Stimulated activated CD8-positive, alpha-beta memory T cell treated with anti-CD3 and anti-CD28 coated beads, Interleukin-7, amount 100 ng/mL, for 48 hours (primary cell): ENCODE measurements around the gene MFAP1.
A peak's percentile ranks its signal among the peaks of the same experiment; 100 is the strongest.
"Not testable (repeated sequence)": the region's sequence is repeated elsewhere in the genome, so short reads cannot be mapped to it uniquely, and the experiment has no call there.

Experiments used
- DNase-seq, 2 donors: peaks; one replicate each; pipeline ENCODE4 v3.0.0-alpha.2; 2020; ENCODE audit warnings: low read depth in 1 of 2; ENCODE audit errors: extremely low read depth in 1 of 2

Gene MFAP1

GRCh38 chr15:43825305-43825704, 815 bp upstream of the MFAP1 start:
- DNase-seq: not testable (repeated sequence)

- DNase-seq: no peak
Measured at GRCh38 chr15:43821505-43821904, 3.0 kb downstream of the MFAP1 start.

- not testable (repeated sequence) for DNase-seq
Measured at GRCh38 chr15:43815064-43815463, 9.4 kb downstream of the MFAP1 start.

GRCh38 chr15:43808960-43809678, 15.4 kb downstream of the MFAP1 start:
- DNase-seq: no peak

- no peak for DNase-seq
Measured at GRCh38 chr15:43808435-43808950, 16.0 kb downstream of the MFAP1 start.

GRCh38 chr15:43802676-43803075, 21.8 kb downstream of the MFAP1 start:
- DNase-seq: not testable (repeated sequence)

- DNase-seq: peak; percentile 76 to 84
Measured at GRCh38 chr15:43800286-43801141, 24.0 kb downstream of the MFAP1 start, which contains the start of gene HYPK. TSS of gene HYPK (plus strand) at chr15:43800599. CDS start at chr15:43800623, 24 bp downstream.

- DNase-seq: no peak
Measured at GRCh38 chr15:43799945-43800285, 24.6 kb downstream of the MFAP1 start, which contains the start of gene SERINC4. TSS of gene SERINC4 (minus strand) at chr15:43800220. CDS start at chr15:43799986, 234 bp downstream.

GRCh38 chr15:43799209-43799944, 25.1 kb downstream of the MFAP1 start:
- DNase-seq: no peak

- no peak for DNase-seq
Measured at GRCh38 chr15:43796566-43796965, 27.9 kb downstream of the MFAP1 start.

- no peak for DNase-seq
Measured at GRCh38 chr15:43795997-43796396, 28.5 kb downstream of the MFAP1 start.

GRCh38 chr15:43795197-43795596, 29.3 kb downstream of the MFAP1 start:
- no peak for DNase-seq

GRCh38 chr15:43794269-43795037, 30.0 kb downstream of the MFAP1 start:
- DNase-seq: no peak

- no peak for DNase-seq
Measured at GRCh38 chr15:43793647-43794046, 30.8 kb downstream of the MFAP1 start.

- no peak for DNase-seq
Measured at GRCh38 chr15:43792761-43793476, 31.6 kb downstream of the MFAP1 start.

GRCh38 chr15:43791993-43792760, 32.3 kb downstream of the MFAP1 start, which contains the start of gene SERF2:
TSS of gene SERF2 (plus strand) at chr15:43792320. CDS start at chr15:43792377, 57 bp downstream.
- DNase-seq: peak; percentile 100

- no peak for DNase-seq
Measured at GRCh38 chr15:43789409-43789808, 35.1 kb downstream of the MFAP1 start.

- no peak for DNase-seq
Measured at GRCh38 chr15:43779016-43779415, 45.5 kb downstream of the MFAP1 start.
